Mesenchymal stem cell (in vitro differentiated cells and primary cell): Measurements from ENCODE around the gene CPT1B.

Experiments
- DNase-seq: peaks from one replicate; pipeline ENCODE4 v3.0.0-alpha.2; 2013
- H2AFZ ChIP-seq: one replicate; pipeline ENCODE4 v1.6.1; 2013; ENCODE audit warnings: low read depth, mild to moderate bottlenecking, control low read depth, inconsistent platforms, low read length, moderate library complexity
- H2AK5ac ChIP-seq: 2 replicates; pipeline ENCODE4 v1.6.1; 2013; ENCODE audit warnings: low read length, moderate library complexity, mild to moderate bottlenecking, inconsistent platforms; ENCODE audit not compliant: severe bottlenecking
- H2BK120ac ChIP-seq: one replicate; pipeline ENCODE4 v1.6.1; 2013; ENCODE audit warnings: low read depth, mild to moderate bottlenecking, inconsistent platforms, low read length, moderate library complexity
- H2BK12ac ChIP-seq, 2 experiments: one replicate each; pipeline ENCODE4 v1.6.1; 2013; ENCODE audit warnings: inconsistent platforms in 2 of 2, low read length in 2 of 2, mild to moderate bottlenecking in 2 of 2, moderate library complexity in 2 of 2, control low read depth in 1 of 2
- H2BK15ac ChIP-seq: one replicate; pipeline ENCODE4 v1.6.1; 2013; ENCODE audit warnings: mild to moderate bottlenecking, low read depth, inconsistent platforms; ENCODE audit not compliant: poor library complexity, severe bottlenecking
- H2BK5ac ChIP-seq: 2 replicates; pipeline ENCODE4 v1.6.1; 2013; ENCODE audit warnings: low read depth, mild to moderate bottlenecking, low read length, control low read depth, inconsistent platforms; ENCODE audit not compliant: poor library complexity, severe bottlenecking
- H3K14ac ChIP-seq, 2 experiments: one replicate each; pipeline ENCODE4 v1.6.1; 2013; ENCODE audit warnings: inconsistent platforms in 2 of 2, low read length in 2 of 2, control low read depth in 1 of 2, mild to moderate bottlenecking in 1 of 2, moderate library complexity in 1 of 2
- H3K18ac ChIP-seq, 2 experiments: one replicate each; pipeline ENCODE4 v1.6.1; 2013; ENCODE audit warnings: inconsistent platforms in 2 of 2, low read length in 2 of 2, control low read depth in 1 of 2, low read depth in 1 of 2, mild to moderate bottlenecking in 1 of 2
- H3K23ac ChIP-seq, 2 experiments: one replicate each; pipeline ENCODE4 v1.6.1; 2013; ENCODE audit warnings: inconsistent platforms in 2 of 2, low read length in 2 of 2, mild to moderate bottlenecking in 2 of 2, moderate library complexity in 2 of 2, control low read depth in 1 of 2
- H3K27ac ChIP-seq: 2 replicates; pipeline ENCODE4 v1.5.1; 2013; ENCODE audit warnings: mild to moderate bottlenecking, moderate library complexity, low read length, control low read depth, inconsistent platforms; ENCODE audit not compliant: poor library complexity, severe bottlenecking
- H3K27me3 ChIP-seq, 2 experiments: 2 replicates each; pipeline versions ENCODE4 v1.6.1 to v1.7.0; 2013; ENCODE audit warnings: low read length in 2 of 2, mild to moderate bottlenecking in 2 of 2, moderate library complexity in 2 of 2, control low read depth in 1 of 2, inconsistent platforms in 1 of 2; ENCODE audit not compliant: control insufficient read depth in 1 of 2, insufficient read depth in 1 of 2
- H3K36me3 ChIP-seq, 2 experiments: 2 replicates each; pipeline versions ENCODE4 v1.6.1 to v1.7.0; 2013; ENCODE audit warnings: low read length in 2 of 2, control low read depth in 1 of 2, inconsistent platforms in 1 of 2, low read depth in 1 of 2, mild to moderate bottlenecking in 1 of 2; ENCODE audit not compliant: insufficient read depth in 2 of 2, control insufficient read depth in 1 of 2
- H3K4ac ChIP-seq, 2 experiments: one replicate each; pipeline ENCODE4 v1.6.1; 2013; ENCODE audit warnings: inconsistent platforms in 2 of 2, low read length in 2 of 2, mild to moderate bottlenecking in 2 of 2, moderate library complexity in 2 of 2, control low read depth in 1 of 2, low read depth in 1 of 2
- H3K4me1 ChIP-seq: 2 replicates; pipeline ENCODE4 v1.6.1; 2013; ENCODE audit warnings: low read depth, low read length, control low read depth; ENCODE audit not compliant: control insufficient read depth, insufficient read depth
- H3K4me2 ChIP-seq: 2 replicates; pipeline ENCODE4 v1.6.1; 2013; ENCODE audit warnings: low read length, mild to moderate bottlenecking, inconsistent platforms; ENCODE audit not compliant: poor library complexity, severe bottlenecking
- H3K4me3 ChIP-seq, 2 experiments: 2 replicates each; pipeline versions ENCODE4 v1.5.1 to v1.7.0; 2013; ENCODE audit warnings: low read length in 2 of 2, mild to moderate bottlenecking in 2 of 2, control low read depth in 1 of 2, low read depth in 1 of 2; ENCODE audit not compliant: insufficient read depth in 1 of 2
- H3K79me1 ChIP-seq: replicated peaks from 2 replicates; pipeline ENCODE4 v1.6.1; 2013; ENCODE audit warnings: mild to moderate bottlenecking, control low read depth, low read length, inconsistent platforms; ENCODE audit not compliant: poor library complexity, severe bottlenecking
- H3K9ac ChIP-seq: 2 replicates; pipeline ENCODE4 v1.7.0; 2013; ENCODE audit warnings: mild to moderate bottlenecking, low read length, moderate library complexity
- H3K9me3 ChIP-seq: 2 replicates; pipeline ENCODE4 v1.7.0; 2013; ENCODE audit warnings: mild to moderate bottlenecking, low read length; ENCODE audit not compliant: control insufficient read depth
- H4K8ac ChIP-seq: one replicate; pipeline ENCODE4 v1.6.1; 2013; ENCODE audit warnings: inconsistent platforms, mild to moderate bottlenecking, low read length, moderate library complexity
- H4K91ac ChIP-seq: one replicate; pipeline ENCODE4 v1.6.1; 2013; ENCODE audit warnings: mild to moderate bottlenecking, low read length, inconsistent platforms
- WGBS: methylation state at CpG from one replicate; pipeline ENCODE4 v1.1.7; 2013; ENCODE audit warnings: mixed read lengths; 5-methylcytosine and 5-hydroxymethylcytosine counted together

Gene CPT1B

GRCh38 chr22:50583294-50583861 lies 5.2 kb upstream of the CPT1B start:
- peaks cover 14% of the 10 kb centered on the region for H3K4me1 ChIP-seq
- no peaks in the 10 kb centered on the region for H3K9me3 ChIP-seq
- peak overlapping the region; percentile 97 for H3K9ac ChIP-seq
- no peak overlapping the region for H2BK5ac ChIP-seq
- H3K4ac ChIP-seq: peak overlapping the region in 1 of 2 experiments; percentile 37
- peak overlapping the region; percentile 85 for H2AFZ ChIP-seq
- peaks cover 21% of the 10 kb centered on the region for H3K79me1 ChIP-seq
- H3K36me3 ChIP-seq: peaks cover 17 to 28% of the 10 kb centered on the region in 2 experiments
- H2BK15ac ChIP-seq: peak overlapping the region; percentile 63
- H4K91ac ChIP-seq: no peak overlapping the region
- no peak overlapping the region for H4K8ac ChIP-seq
- no peak overlapping the region for H2BK12ac ChIP-seq
- peak overlapping the region; percentile 53 to 68 for H3K18ac ChIP-seq
- WGBS: 9% methylated on average over 37 of the region's 37 CpGs
- H3K23ac ChIP-seq: peak overlapping the region in 1 of 2 experiments; percentile 53
- H2BK120ac ChIP-seq: no peak overlapping the region
- H3K27ac ChIP-seq: no peak overlapping the region
- peak overlapping the region; percentile 78 for H3K4me2 ChIP-seq
- no peaks in the 10 kb centered on the region for H3K27me3 ChIP-seq
- DNase-seq: no peak
- H3K4me3 ChIP-seq: peak overlapping the region; percentile 72 to 90
- H2AK5ac ChIP-seq: no peak overlapping the region
- peak overlapping the region in 1 of 2 experiments; percentile 84 for H3K14ac ChIP-seq

DNA sequence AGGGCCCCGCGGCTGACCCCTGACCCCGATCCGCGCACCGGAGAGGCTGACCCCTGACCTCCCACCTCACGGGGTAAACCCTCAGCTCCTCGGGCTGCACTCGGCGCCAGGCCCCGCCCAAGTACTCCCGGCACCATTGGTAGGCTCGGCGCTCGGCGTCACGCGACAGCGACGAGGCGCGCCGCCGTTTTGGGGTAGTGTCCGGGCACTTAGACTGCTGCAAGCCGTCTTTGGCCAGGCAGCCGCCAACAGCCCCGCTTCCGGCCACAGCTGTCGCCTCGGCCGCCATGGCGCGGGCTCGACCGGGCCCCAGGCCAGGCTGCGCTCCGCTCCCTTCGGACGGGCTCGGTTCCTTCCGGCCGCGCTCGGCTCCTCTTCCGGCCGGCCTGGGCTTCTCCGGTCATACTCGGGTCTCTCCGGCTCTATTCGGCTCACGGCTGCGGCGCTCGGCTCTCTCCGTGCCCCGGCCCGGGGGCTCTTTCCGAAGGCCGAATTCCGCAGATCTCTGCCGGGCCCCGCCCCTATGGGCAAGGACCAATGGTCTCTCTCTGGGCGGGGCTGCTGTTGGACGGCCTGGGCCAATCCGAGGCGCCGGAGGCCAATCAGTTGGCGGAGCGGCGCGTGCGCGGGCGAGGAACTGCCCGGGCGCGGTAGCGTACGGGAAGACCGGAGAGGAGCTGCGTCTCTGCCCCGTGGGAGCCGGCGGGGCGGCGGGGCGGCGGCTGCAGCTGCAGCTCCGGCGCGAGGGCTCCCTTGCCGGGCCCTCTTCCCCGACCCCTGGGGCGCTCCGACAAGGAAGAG lies 4.5 kb upstream of the CPT1B start, which contains the start of gene CHKB:
Gene CHKB, minus strand, starts transcription at position 357 of the 801 bp plus-strand sequence. Its CDS starts 68 bp downstream, at position 289.
- under 1% methylated on average over 86 of the region's 96 CpGs for WGBS
- Histone ChIP-seq H3K18ac (peak within 1 kb of the TSS; percentile 99 to 100), H3K14ac (peak within 1 kb of the TSS in 1 of 2 experiments; percentile 98), H3K4me3 (peak within 1 kb of the TSS; percentile 84 to 93), H3K4ac (peak within 1 kb of the TSS; percentile 90 to 98), H3K9ac (peak within 1 kb of the TSS; percentile 97), H4K8ac (peak within 1 kb of the TSS; percentile 98), H3K4me1 (peaks cover 17% of the 10 kb centered on the region), H2AK5ac (no peak within 1 kb of the TSS), H3K36me3 (peaks cover 17 to 35% of the 10 kb centered on the region in 2 experiments), H2AFZ (peak within 1 kb of the TSS; percentile 85), H3K23ac (peak within 1 kb of the TSS in 1 of 2 experiments; percentile 76), H3K4me2 (peak within 1 kb of the TSS; percentile 78), H2BK12ac (peak within 1 kb of the TSS in 1 of 2 experiments; percentile 4), H2BK5ac (peak within 1 kb of the TSS; percentile 83), H3K79me1 (peaks cover 21% of the 10 kb centered on the region), H3K9me3 (no peaks in the 10 kb centered on the region), H2BK120ac (peak within 1 kb of the TSS; percentile 81), H3K27ac (peak within 1 kb of the TSS; percentile 71), H4K91ac (peak within 1 kb of the TSS; percentile 97), H2BK15ac (peak within 1 kb of the TSS; percentile 63), H3K27me3 (peaks cover 0 to under 1% of the 10 kb centered on the region in 2 experiments)
- peak; percentile 98 for DNase-seq

GRCh38 chr22:50581950-50582492 lies 3.8 kb upstream of the CPT1B start:
- peak overlapping the region; percentile 83 for H2BK5ac ChIP-seq
- H2BK12ac ChIP-seq: no peak overlapping the region
- no peak overlapping the region for H2AK5ac ChIP-seq
- peak overlapping the region; percentile 60 for H3K4me2 ChIP-seq
- H3K4me1 ChIP-seq: peaks cover 23% of the 10 kb centered on the region
- peak; percentile 29 for DNase-seq
- peak overlapping the region; percentile 81 for H2BK120ac ChIP-seq
- peak overlapping the region; percentile 49 for H2AFZ ChIP-seq
- H3K27me3 ChIP-seq: peaks cover 0 to 7% of the 10 kb centered on the region in 2 experiments
- no peak overlapping the region for H2BK15ac ChIP-seq
- peak overlapping the region; percentile 99 to 100 for H3K18ac ChIP-seq
- peak overlapping the region; percentile 79 to 98 for H3K4ac ChIP-seq
- H3K36me3 ChIP-seq: peaks cover 17 to 42% of the 10 kb centered on the region in 2 experiments
- peak overlapping the region in 1 of 2 experiments; percentile 76 for H3K23ac ChIP-seq
- peak overlapping the region; percentile 97 for H3K9ac ChIP-seq
- H4K91ac ChIP-seq: peak overlapping the region; percentile 97
- H3K9me3 ChIP-seq: no peaks in the 10 kb centered on the region
- peak overlapping the region; percentile 98 for H4K8ac ChIP-seq
- H3K4me3 ChIP-seq: peak overlapping the region; percentile 84 to 93
- no peak overlapping the region for H3K27ac ChIP-seq
- H3K79me1 ChIP-seq: peaks cover 21% of the 10 kb centered on the region
- H3K14ac ChIP-seq: peak overlapping the region in 1 of 2 experiments; percentile 98
- 13% methylated on average over 37 of the region's 39 CpGs for WGBS
